Activated T-cell treated with anti-CD3 and anti-CD28 coated beads, Interleukin-2, amount 50 U/mL, for 4 hours (primary cell): Measurements from ENCODE around the gene CFC1. TPM values are rescaled to one million over a fixed set of nuclear protein-coding genes. Genes with fewer than 3 reads are reported as not detected.
"Not testable (repeated sequence)": the region's sequence is repeated elsewhere in the genome, so short reads cannot be mapped to it uniquely, and the experiment has no call there.

Source experiments
- ATAC-seq, 2 donors: fragments of 200-7000 bp; cut with Tn5 transposase; one replicate each; pipeline ENCODE4 v1.10.0; 2021
- DNase-seq: peaks from one replicate; pipeline ENCODE4 v3.0.0-alpha.2; 2020
- H3K27me3 Mint-ChIP-seq: one replicate; pipeline ENCODE4 v1.8.0; 2021; ENCODE audit warnings: low read depth, mixed read lengths
- H3K36me3 Mint-ChIP-seq: one replicate; pipeline ENCODE4 v1.8.0; 2022; ENCODE audit warnings: mixed read lengths; ENCODE audit not compliant: insufficient read depth
- H3K4me1 Mint-ChIP-seq: one replicate; pipeline ENCODE4 v1.8.0; 2021; ENCODE audit warnings: low read depth, mixed read lengths
- H3K4me3 Mint-ChIP-seq: one replicate; pipeline ENCODE4 v1.8.0; 2021; ENCODE audit warnings: mild to moderate bottlenecking, moderate library complexity, mixed read lengths
- H3K9me3 Mint-ChIP-seq: one replicate; pipeline ENCODE4 v1.8.0; 2021; ENCODE audit warnings: mixed read lengths
- total RNA-seq, 3 donors: library from RNA; stranded (reverse); gene quantifications; one replicate each; pipeline ENCODE4 v1.2.1, GENCODE V29; 2021

Gene CFC1
- total RNA-seq: under 1 TPM in 1 of 3 donors, not detected in 2; 0.18 TPM

DNA sequence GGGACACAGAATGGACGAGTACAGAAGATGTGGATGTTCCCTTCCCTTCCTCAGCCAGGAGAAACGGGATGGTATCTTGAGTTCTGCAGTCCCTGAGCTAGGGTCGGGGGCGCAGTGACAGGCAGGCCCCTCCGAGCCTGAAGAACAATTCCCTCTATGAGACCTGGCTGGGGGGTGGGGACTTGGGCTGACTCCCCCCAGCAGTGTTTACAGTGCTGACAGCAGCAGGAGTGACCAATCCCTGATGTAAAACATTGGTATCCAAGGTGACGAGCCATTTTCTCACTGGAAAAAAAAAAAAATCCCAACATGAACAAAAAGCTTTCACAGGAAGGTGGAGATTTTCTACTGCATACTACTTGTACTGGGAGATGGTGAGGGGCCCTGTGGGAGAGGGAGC is at the start of gene CFC1:
TSS of gene CFC1 (minus strand) at position 183 of the 400 bp plus-strand sequence. CDS start 288 bp downstream, outside the sequence.
- H3K9me3 Mint-ChIP-seq: not testable (repeated sequence)

DNA sequence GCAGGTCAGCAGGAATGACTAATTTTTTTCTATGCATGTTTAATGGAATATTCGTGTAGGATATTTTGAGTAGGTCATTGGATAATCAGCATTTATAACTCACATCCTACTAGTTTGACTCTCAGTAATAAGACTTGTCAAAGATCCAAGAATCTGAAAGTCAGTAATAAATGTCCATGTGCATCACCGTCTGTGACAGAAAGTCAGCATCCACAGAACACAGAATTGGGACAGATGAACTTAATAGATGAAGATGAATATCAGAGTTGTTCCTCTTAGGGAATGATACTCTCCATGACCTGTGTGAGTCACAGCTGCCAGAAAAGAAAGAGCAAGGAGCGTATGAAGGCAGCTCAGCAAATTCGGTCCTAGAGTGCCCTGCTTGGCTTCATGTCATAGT is 42.3 kb upstream of the CFC1 start:
- not testable (repeated sequence) for ATAC-seq, H3K36me3 Mint-ChIP-seq, H3K4me1 Mint-ChIP-seq, DNase-seq, H3K9me3 Mint-ChIP-seq, H3K4me3 Mint-ChIP-seq, H3K27me3 Mint-ChIP-seq

More for the DNA sequence above, at the start of gene CFC1:
- not testable (repeated sequence) for H3K4me3 Mint-ChIP-seq, ATAC-seq, H3K4me1 Mint-ChIP-seq, H3K36me3 Mint-ChIP-seq, DNase-seq, H3K27me3 Mint-ChIP-seq

DNA sequence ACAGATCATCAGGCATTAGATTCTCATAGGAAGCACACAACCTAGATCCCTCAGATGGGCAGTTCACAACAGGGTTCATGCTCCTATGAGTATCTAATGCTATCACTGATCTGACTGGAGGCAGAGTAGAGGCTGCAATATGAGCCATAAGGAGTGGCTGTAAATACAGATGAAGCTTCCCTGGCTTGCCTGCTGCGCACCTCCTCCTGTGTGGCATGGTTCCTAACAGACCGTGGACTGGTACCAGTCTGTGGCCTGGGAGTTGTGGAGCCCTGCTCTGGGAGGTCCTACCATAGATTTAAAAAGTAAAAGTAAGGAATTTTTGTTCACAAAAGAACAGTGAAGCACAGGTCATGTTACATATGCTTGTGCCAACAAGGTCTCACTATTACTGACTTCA is 39.6 kb upstream of the CFC1 start:
- not testable (repeated sequence) for H3K36me3 Mint-ChIP-seq, DNase-seq, H3K4me1 Mint-ChIP-seq, ATAC-seq, H3K4me3 Mint-ChIP-seq, H3K27me3 Mint-ChIP-seq, H3K9me3 Mint-ChIP-seq

- not testable (repeated sequence) for H3K9me3 Mint-ChIP-seq, ATAC-seq, DNase-seq, H3K4me1 Mint-ChIP-seq, H3K36me3 Mint-ChIP-seq, H3K4me3 Mint-ChIP-seq, H3K27me3 Mint-ChIP-seq
Observed at GRCh38 chr2:130628784-130629475, 29.6 kb upstream of the CFC1 start.

- not testable (repeated sequence) for H3K36me3 Mint-ChIP-seq, H3K4me3 Mint-ChIP-seq, H3K4me1 Mint-ChIP-seq, ATAC-seq, H3K27me3 Mint-ChIP-seq, H3K9me3 Mint-ChIP-seq, DNase-seq
Observed at GRCh38 chr2:130611140-130611539, 11.8 kb upstream of the CFC1 start, which contains the start of gene POTEJ. TSS of gene POTEJ (plus strand) at chr2:130611440. CDS start at chr2:130611533, 93 bp downstream.

- ATAC-seq, H3K9me3 Mint-ChIP-seq, H3K27me3 Mint-ChIP-seq, DNase-seq, H3K36me3 Mint-ChIP-seq, H3K4me1 Mint-ChIP-seq, H3K4me3 Mint-ChIP-seq: not testable (repeated sequence)
Observed at GRCh38 chr2:130610486-130610885, 11.1 kb upstream of the CFC1 start.

- H3K27me3 Mint-ChIP-seq, ATAC-seq, H3K4me3 Mint-ChIP-seq, H3K4me1 Mint-ChIP-seq, H3K36me3 Mint-ChIP-seq, DNase-seq, H3K9me3 Mint-ChIP-seq: not testable (repeated sequence)
Observed at GRCh38 chr2:130609002-130609920, 9.9 kb upstream of the CFC1 start.

- H3K27me3 Mint-ChIP-seq, H3K4me3 Mint-ChIP-seq, H3K9me3 Mint-ChIP-seq, DNase-seq, H3K4me1 Mint-ChIP-seq, H3K36me3 Mint-ChIP-seq, ATAC-seq: not testable (repeated sequence)
Observed at GRCh38 chr2:130608276-130609001, 9.1 kb upstream of the CFC1 start.

DNA sequence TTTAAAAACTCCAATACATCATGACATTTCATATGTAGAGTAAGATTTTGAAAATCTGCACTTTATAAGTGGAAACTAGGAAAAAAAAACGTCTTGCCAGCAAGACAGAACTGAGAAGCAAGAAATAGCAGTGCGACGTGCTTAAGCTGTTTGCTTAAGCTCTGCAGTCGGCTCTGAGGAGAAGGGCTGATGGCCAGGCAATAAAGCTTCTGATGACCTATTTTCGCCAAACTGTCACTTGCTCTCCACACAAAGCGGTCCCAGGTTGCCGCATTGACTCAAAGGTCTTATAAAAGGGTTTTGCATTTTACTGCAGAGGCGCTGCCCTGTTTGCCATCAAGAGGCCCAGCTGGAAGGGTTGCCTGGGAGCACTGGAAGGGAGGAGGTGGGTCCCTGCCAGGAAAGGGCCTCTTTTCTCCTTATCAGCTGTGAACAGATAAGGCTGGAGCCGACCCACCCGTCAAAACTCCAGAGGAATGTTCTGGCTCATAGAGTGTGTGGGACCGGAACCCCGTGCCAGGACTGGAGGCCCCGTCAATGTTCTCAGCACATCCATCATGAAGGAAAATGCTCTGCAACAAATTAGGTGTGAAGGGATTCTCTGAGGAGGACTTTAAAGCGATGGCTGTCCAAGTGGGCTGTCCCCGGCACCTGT is 2.4 kb upstream of the CFC1 start:
- H3K36me3 Mint-ChIP-seq, ATAC-seq, H3K4me1 Mint-ChIP-seq: not testable (repeated sequence)

GRCh38 chr2:130599926-130600325 is 551 bp upstream of the CFC1 start:
- ATAC-seq, H3K4me3 Mint-ChIP-seq, H3K27me3 Mint-ChIP-seq, DNase-seq, H3K36me3 Mint-ChIP-seq, H3K9me3 Mint-ChIP-seq, H3K4me1 Mint-ChIP-seq: not testable (repeated sequence)

More for the DNA sequence above, 2.4 kb upstream of the CFC1 start:
- H3K9me3 Mint-ChIP-seq, H3K27me3 Mint-ChIP-seq, H3K4me3 Mint-ChIP-seq, DNase-seq: not testable (repeated sequence)

GRCh38 chr2:130598463-130598862 is 912 bp downstream of the CFC1 start:
- H3K36me3 Mint-ChIP-seq, ATAC-seq, H3K4me3 Mint-ChIP-seq, H3K4me1 Mint-ChIP-seq, DNase-seq, H3K9me3 Mint-ChIP-seq, H3K27me3 Mint-ChIP-seq: not testable (repeated sequence)

DNA sequence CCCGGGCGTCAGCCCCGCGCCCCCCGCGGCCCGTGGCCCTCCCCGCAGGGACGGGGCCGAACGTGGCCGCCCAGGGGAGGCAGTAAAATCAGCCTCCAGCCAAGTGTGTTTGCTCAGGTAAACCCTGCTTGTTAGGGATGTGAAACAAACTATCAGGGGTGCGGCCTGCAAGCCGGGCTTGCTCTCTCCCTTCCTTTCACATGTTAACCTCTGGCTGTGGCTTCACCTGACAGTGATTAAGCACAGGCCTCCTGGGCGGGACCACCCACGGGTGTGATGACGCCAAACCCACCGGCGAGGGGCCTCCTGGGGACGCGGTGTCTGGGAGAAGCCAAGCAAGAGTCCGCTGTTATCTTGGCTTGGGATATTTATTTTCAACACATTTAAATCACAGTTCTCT is 1.4 kb downstream of the CFC1 start:
- H3K4me1 Mint-ChIP-seq, H3K4me3 Mint-ChIP-seq, H3K36me3 Mint-ChIP-seq, H3K9me3 Mint-ChIP-seq, DNase-seq, ATAC-seq, H3K27me3 Mint-ChIP-seq: not testable (repeated sequence)

DNA sequence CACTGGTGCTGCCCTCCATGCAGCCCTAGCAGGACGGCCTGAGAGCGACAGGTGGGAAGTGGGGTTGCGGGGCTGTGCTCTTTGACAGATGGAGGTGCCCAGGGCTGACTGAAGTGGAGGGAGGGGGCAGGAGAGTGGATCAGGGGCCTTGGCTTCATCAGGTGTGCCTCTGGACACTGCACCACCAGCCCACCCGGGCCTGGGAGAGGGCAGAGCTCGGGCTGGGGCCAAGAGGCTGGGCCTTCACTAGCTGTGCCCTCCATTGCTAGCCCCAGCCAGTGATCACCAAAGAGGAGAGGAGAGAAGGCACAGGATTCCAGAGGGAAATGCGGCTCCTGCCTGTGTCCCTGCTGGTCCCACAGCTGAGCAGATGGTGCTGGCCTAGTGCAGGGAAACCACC is 2.6 kb downstream of the CFC1 start:
- not testable (repeated sequence) for ATAC-seq, H3K27me3 Mint-ChIP-seq, DNase-seq, H3K4me1 Mint-ChIP-seq, H3K4me3 Mint-ChIP-seq, H3K36me3 Mint-ChIP-seq, H3K9me3 Mint-ChIP-seq

DNA sequence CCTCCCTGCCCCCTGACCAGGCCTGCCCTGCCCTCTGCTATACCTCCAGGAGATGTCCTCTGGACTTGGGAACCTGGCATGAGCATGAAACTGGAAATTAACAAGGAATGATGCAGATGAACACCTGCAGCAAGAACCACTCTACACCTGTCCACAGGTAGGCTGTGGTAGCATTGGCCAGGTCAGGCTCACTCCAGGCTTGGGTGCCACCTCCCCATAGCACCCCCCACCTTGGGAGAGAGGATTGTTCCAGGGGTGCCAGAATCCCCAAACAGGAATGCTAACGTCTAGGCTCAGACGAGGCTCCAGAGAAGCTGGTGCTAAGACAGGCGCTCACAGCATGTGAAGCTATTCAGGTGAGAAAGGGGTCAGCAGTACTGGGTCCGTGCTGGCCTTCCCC is 5.4 kb downstream of the CFC1 start:
- not testable (repeated sequence) for ATAC-seq, H3K27me3 Mint-ChIP-seq, H3K4me3 Mint-ChIP-seq, H3K36me3 Mint-ChIP-seq, DNase-seq, H3K4me1 Mint-ChIP-seq, H3K9me3 Mint-ChIP-seq
